Measurements from ENCODE around the gene EXOSC6. TPM values are rescaled to one million over a fixed set of nuclear protein-coding genes. Genes with fewer than 3 reads are reported as not detected.
"Not testable (repeated sequence)": the region's sequence is repeated elsewhere in the genome, so short reads cannot be mapped to it uniquely, and the experiment has no call there.

The EXOSC6 gene
- total RNA-seq, 2 donors from 2014 or later, result 26.3 to 28.2 TPM

GRCh38 chr16:70250748-70251628 is 752 bp downstream of the EXOSC6 start:
- Mint-ChIP-seq H3K4me1 (ENCODE audit: low read depth) (peaks cover 40% of the 10 kb centered on the region), H3K27me3 (ENCODE audit: low read depth) (no peaks in the 10 kb centered on the region), H3K27ac (peak overlapping the region; percentile 46), H3K4me3 (peak overlapping the region; percentile 90 to 92), H3K36me3 (ENCODE audit: insufficient read depth in 2 of 2) (peaks cover 2 to 25% of the 10 kb centered on the region in 2 donors), H3K9me3 (no peaks in the 10 kb centered on the region)
- ATAC-seq (replicated peaks in 1 of 2), result peak; percentile 66 to 67
- peak; percentile 57 to 68 for DNase-seq

- Mint-ChIP-seq H3K27ac (peak overlapping the region; percentile 86), H3K4me1 (ENCODE audit: low read depth) (peaks cover 45% of the 10 kb centered on the region), H3K36me3 (ENCODE audit: insufficient read depth in 2 of 2) (peaks cover 2 to 23% of the 10 kb centered on the region in 2 donors), H3K4me3 (peak overlapping the region; percentile 90 to 92)
- ATAC-seq (replicated peaks in 1 of 2); H3K27me3 Mint-ChIP-seq (ENCODE audit: low read depth); DNase-seq; H3K9me3 Mint-ChIP-seq: not testable (repeated sequence)
Observed at GRCh38 chr16:70249697-70250096, 2.0 kb downstream of the EXOSC6 start.

- ATAC-seq (replicated peaks in 1 of 2); DNase-seq; H3K4me1 Mint-ChIP-seq (ENCODE audit: low read depth); H3K4me3 Mint-ChIP-seq; H3K27ac Mint-ChIP-seq; H3K27me3 Mint-ChIP-seq (ENCODE audit: low read depth); H3K9me3 Mint-ChIP-seq: not testable (repeated sequence)
- H3K36me3 Mint-ChIP-seq (ENCODE audit: insufficient read depth in 2 of 2), result peaks cover 0 to 11% of the 10 kb centered on the region in 2 donors
Observed at GRCh38 chr16:70238773-70239172, 13.0 kb downstream of the EXOSC6 start.

GRCh38 chr16:70231831-70232230 is 19.9 kb downstream of the EXOSC6 start:
- H3K27ac Mint-ChIP-seq; H3K4me1 Mint-ChIP-seq (ENCODE audit: low read depth); H3K4me3 Mint-ChIP-seq; H3K9me3 Mint-ChIP-seq; DNase-seq; ATAC-seq (replicated peaks in 1 of 2); H3K27me3 Mint-ChIP-seq (ENCODE audit: low read depth): not testable (repeated sequence)
- H3K36me3 Mint-ChIP-seq (ENCODE audit: insufficient read depth in 2 of 2), result peaks cover 0 to 19% of the 10 kb centered on the region in 2 donors

GRCh38 chr16:70226024-70226423 is 25.7 kb downstream of the EXOSC6 start:
- peak overlapping the region in 1 of 2 donors; percentile 17 for H3K4me3 Mint-ChIP-seq
- peaks cover 3 to 13% of the 10 kb centered on the region in 2 donors for H3K36me3 Mint-ChIP-seq (ENCODE audit: insufficient read depth in 2 of 2)
- not testable (repeated sequence) for H3K27me3 Mint-ChIP-seq (ENCODE audit: low read depth); DNase-seq; H3K9me3 Mint-ChIP-seq; ATAC-seq (replicated peaks in 1 of 2)
- peak overlapping the region; percentile 88 for H3K27ac Mint-ChIP-seq
- peaks cover 15% of the 10 kb centered on the region for H3K4me1 Mint-ChIP-seq (ENCODE audit: low read depth)

GRCh38 chr16:70225430-70225829 is 26.3 kb downstream of the EXOSC6 start:
- not testable (repeated sequence) for ATAC-seq (replicated peaks in 1 of 2); H3K4me3 Mint-ChIP-seq; H3K27ac Mint-ChIP-seq; H3K27me3 Mint-ChIP-seq (ENCODE audit: low read depth); H3K9me3 Mint-ChIP-seq; DNase-seq
- Mint-ChIP-seq H3K4me1 (ENCODE audit: low read depth) (peaks cover 15% of the 10 kb centered on the region), H3K36me3 (ENCODE audit: insufficient read depth in 2 of 2) (peaks cover 4 to 13% of the 10 kb centered on the region in 2 donors)

- H3K9me3 Mint-ChIP-seq; H3K27ac Mint-ChIP-seq; DNase-seq; ATAC-seq (replicated peaks in 1 of 2); H3K4me3 Mint-ChIP-seq; H3K27me3 Mint-ChIP-seq (ENCODE audit: low read depth): not testable (repeated sequence)
- Mint-ChIP-seq H3K4me1 (ENCODE audit: low read depth) (peaks cover 15% of the 10 kb centered on the region), H3K36me3 (ENCODE audit: insufficient read depth in 2 of 2) (peaks cover 4 to 13% of the 10 kb centered on the region in 2 donors)
Observed at GRCh38 chr16:70224645-70225044, 27.1 kb downstream of the EXOSC6 start.

GRCh38 chr16:70223971-70224513 is 27.7 kb downstream of the EXOSC6 start:
- H3K36me3 Mint-ChIP-seq (ENCODE audit: insufficient read depth in 2 of 2), result peaks cover 4 to 13% of the 10 kb centered on the region in 2 donors
- H3K27ac Mint-ChIP-seq, result peak overlapping the region; percentile 89
- ATAC-seq (replicated peaks in 1 of 2); DNase-seq; H3K9me3 Mint-ChIP-seq; H3K4me3 Mint-ChIP-seq; H3K27me3 Mint-ChIP-seq (ENCODE audit: low read depth): not testable (repeated sequence)
- H3K4me1 Mint-ChIP-seq (ENCODE audit: low read depth), result peaks cover 15% of the 10 kb centered on the region

- ATAC-seq (replicated peaks in 1 of 2); H3K27me3 Mint-ChIP-seq (ENCODE audit: low read depth): not testable (repeated sequence)
- peak overlapping the region; percentile 89 for H3K27ac Mint-ChIP-seq
Observed at GRCh38 chr16:70223216-70223615, 28.5 kb downstream of the EXOSC6 start.

GRCh38 chr16:70222574-70222973 is 29.2 kb downstream of the EXOSC6 start:
- not testable (repeated sequence) for H3K36me3 Mint-ChIP-seq (ENCODE audit: insufficient read depth in 2 of 2); H3K27me3 Mint-ChIP-seq (ENCODE audit: low read depth); H3K9me3 Mint-ChIP-seq; ATAC-seq (replicated peaks in 1 of 2)
- Mint-ChIP-seq H3K4me3 (peak overlapping the region in 1 of 2 donors; percentile 5), H3K4me1 (ENCODE audit: low read depth) (peaks cover 15% of the 10 kb centered on the region), H3K27ac (peak overlapping the region; percentile 82)
- peak in 1 of 2 donors; percentile 2 for DNase-seq

More at GRCh38 chr16:70223216-70223615, 28.5 kb downstream of the EXOSC6 start:
- H3K36me3 Mint-ChIP-seq (ENCODE audit: insufficient read depth in 2 of 2), result peaks cover 4 to 13% of the 10 kb centered on the region in 2 donors
- H3K9me3 Mint-ChIP-seq, DNase-seq: not testable (repeated sequence)
- peaks cover 15% of the 10 kb centered on the region for H3K4me1 Mint-ChIP-seq (ENCODE audit: low read depth)
- peak overlapping the region in 1 of 2 donors; percentile 15 for H3K4me3 Mint-ChIP-seq

- H3K27me3 Mint-ChIP-seq (ENCODE audit: low read depth); H3K36me3 Mint-ChIP-seq (ENCODE audit: insufficient read depth in 2 of 2); H3K27ac Mint-ChIP-seq; H3K4me3 Mint-ChIP-seq; ATAC-seq (replicated peaks in 1 of 2); H3K9me3 Mint-ChIP-seq; DNase-seq: not testable (repeated sequence)
- H3K4me1 Mint-ChIP-seq (ENCODE audit: low read depth), result peaks cover 15% of the 10 kb centered on the region
Observed at GRCh38 chr16:70218586-70218985, 33.2 kb downstream of the EXOSC6 start.

GRCh38 chr16:70206382-70206781 is 45.4 kb downstream of the EXOSC6 start:
- peaks cover 8 to 13% of the 10 kb centered on the region in 2 donors for H3K36me3 Mint-ChIP-seq (ENCODE audit: insufficient read depth in 2 of 2)
- ATAC-seq (replicated peaks in 1 of 2); H3K27me3 Mint-ChIP-seq (ENCODE audit: low read depth); H3K4me3 Mint-ChIP-seq; H3K27ac Mint-ChIP-seq; DNase-seq; H3K9me3 Mint-ChIP-seq; H3K4me1 Mint-ChIP-seq (ENCODE audit: low read depth): not testable (repeated sequence)

- H3K4me1 Mint-ChIP-seq (ENCODE audit: low read depth); H3K27ac Mint-ChIP-seq; H3K4me3 Mint-ChIP-seq; H3K27me3 Mint-ChIP-seq (ENCODE audit: low read depth); H3K9me3 Mint-ChIP-seq; ATAC-seq (replicated peaks in 1 of 2); DNase-seq: not testable (repeated sequence)
- H3K36me3 Mint-ChIP-seq (ENCODE audit: insufficient read depth in 2 of 2), result peaks cover 6 to 12% of the 10 kb centered on the region in 2 donors
Observed at GRCh38 chr16:70204668-70205405, 46.9 kb downstream of the EXOSC6 start.

Measured in activated T-cell treated with anti-CD3 and anti-CD28 coated beads, Interleukin-2, amount 50 U/mL, for 72 hours (primary cell).